GM12878 (cell line): ENCODE measurements around the gene SAMD4A. TPM values are rescaled to one million over a fixed set of nuclear protein-coding genes. Genes with fewer than 3 reads are reported as not detected.

ENCODE experiments used
- ATAC-seq: fragments of 200-7000 bp; cut with Tn5 transposase; 3 replicates; pipeline ENCODE4 v1.9.1; 2020; ENCODE audit warnings: mild to moderate bottlenecking, moderate library complexity
- BruUV-seq: library from RNA; stranded (reverse); fragments of 400-500 nt; replicated peaks from 2 replicates; lab custom pipeline; 2021; lab: Mats Ljungman, UMichigan
- CTCF ChIA-PET: fragments of 300-600 bp; sonication (Branson Sonifier 250); formaldehyde crosslinking; extraction: SDS; loops from one replicate; lab custom pipeline; 2021; ENCODE audit warnings: inconsistent platforms; lab: Yijun Ruan, JAX
- POLR2A ChIA-PET: fragments of 350-600 bp; formaldehyde crosslinking; extraction: SDS; loops from one replicate; lab custom pipeline; 2021; ENCODE audit warnings: inconsistent platforms; lab: Charles Lee
- RAD21 ChIA-PET: fragments of 300-600 bp; sonication (Branson Sonifier 250); formaldehyde crosslinking; loops from one replicate; lab custom pipeline; 2023; ENCODE audit warnings: antibody characterized with exemption; ENCODE audit not compliant: unreplicated experiment; lab: Charles Lee
- SMC1A ChIA-PET: fragments of 300-600 bp; sonication (Branson Sonifier 250); formaldehyde crosslinking; loops from one replicate; lab custom pipeline; 2023; ENCODE audit not compliant: unreplicated experiment, uncharacterized antibody; lab: Charles Lee
- DNase-seq: peaks from one replicate; pipeline ENCODE4 v3.0.0-alpha.2; 2011; ENCODE audit warnings: low read depth, low spot score
- FAIRE-seq: peaks from 3 replicates; lab custom pipeline; 2011; peaks lifted over from hg19 to GRCh38; lab: Jason Lieb, UNC
- H2AFZ ChIP-seq: 2 replicates; pipeline ENCODE4 v1.6.0; 2011; ENCODE audit warnings: low read depth, low read length, control low read depth; ENCODE audit not compliant: control insufficient read depth
- H3K27ac ChIP-seq: 2 replicates; pipeline ENCODE4 v1.5.1; 2011; ENCODE audit warnings: control low read depth; ENCODE audit not compliant: control insufficient read depth, insufficient read depth
- H3K27me3 ChIP-seq, 2 experiments: replicated peaks in 1 of 2; 2 replicates each; pipeline versions ENCODE4 v1.6.0 to v1.6.1; 2011; ENCODE audit warnings: low read length in 1 of 2; ENCODE audit not compliant: control insufficient read depth in 2 of 2, insufficient read depth in 2 of 2
- H3K36me3 ChIP-seq, 2 experiments: 2 replicates each; pipeline ENCODE4 v1.5.1; 2011; ENCODE audit warnings: low read length in 1 of 2; ENCODE audit not compliant: control insufficient read depth in 2 of 2, insufficient read depth in 2 of 2
- H3K4me1 ChIP-seq: 2 replicates; pipeline ENCODE4 v1.6.1; 2011; ENCODE audit warnings: mild to moderate bottlenecking, low read length, moderate library complexity, mixed read lengths; ENCODE audit not compliant: control insufficient read depth, insufficient read depth
- H3K4me2 ChIP-seq: 2 replicates; pipeline ENCODE4 v1.6.0; 2011; ENCODE audit warnings: control low read depth; ENCODE audit not compliant: control insufficient read depth, insufficient read depth
- H3K4me3 ChIP-seq: fragments of 200-600 bp; sonication (generic); 2 replicates; pipeline ENCODE4 v1.5.1; 2016
- H3K79me2 ChIP-seq: 2 replicates; pipeline ENCODE4 v1.6.0; 2011; ENCODE audit warnings: low read length; ENCODE audit not compliant: control insufficient read depth, insufficient read depth
- H3K9ac ChIP-seq: 2 replicates; pipeline ENCODE4 v1.8.0; 2011; ENCODE audit warnings: low read length, control low read depth, mixed read lengths; ENCODE audit not compliant: control insufficient read depth, insufficient read depth
- H3K9me3 ChIP-seq: replicated peaks from 3 replicates; pipeline ENCODE4 v1.5.1; 2011; ENCODE audit warnings: mild to moderate bottlenecking, low read length; ENCODE audit not compliant: control insufficient read depth, insufficient read depth
- H4K20me1 ChIP-seq: 2 replicates; pipeline ENCODE4 v1.6.0; 2011; ENCODE audit not compliant: control insufficient read depth, insufficient read depth
- MYC ChIP-seq: IDR thresholded peaks from 2 replicates; pipeline ENCODE4 v1.6.1; 2011; ENCODE audit warnings: mild to moderate bottlenecking, low read length, moderate library complexity, inconsistent platforms; ENCODE audit not compliant: insufficient read depth, insufficient replicate concordance, insufficient read length, severe bottlenecking
- NKRF ChIP-seq: fragments of 450-650 bp; conservative IDR thresholded peaks from 2 replicates; pipeline ENCODE4 v1.6.1; 2017; ENCODE audit warnings: mild to moderate bottlenecking, moderate library complexity
- RAD51 ChIP-seq: fragments of 450-650 bp; IDR thresholded peaks from 2 replicates; pipeline ENCODE4 v1.6.1; 2016; ENCODE audit warnings: moderate library complexity, mild to moderate bottlenecking, inconsistent platforms
- RELA ChIP-seq: fragments of 450-650 bp; IDR thresholded peaks from 2 replicates; pipeline ENCODE4 v1.8.0; 2014; ENCODE audit warnings: borderline replicate concordance; ENCODE audit not compliant: partially characterized antibody
- REST ChIP-seq: IDR thresholded peaks from 2 replicates; pipeline ENCODE4 v1.6.1; 2012; ENCODE audit warnings: mild to moderate bottlenecking, low read depth, low read length
- TARDBP ChIP-seq: IDR thresholded peaks from 2 replicates; pipeline ENCODE4 v1.6.1; 2016; ENCODE audit warnings: borderline replicate concordance
- ZZZ3 ChIP-seq: IDR thresholded peaks from 2 replicates; pipeline ENCODE4 v1.6.1; 2011; ENCODE audit warnings: low read depth; ENCODE audit not compliant: control insufficient read depth, insufficient read length
- WGBS: methylation state at CpG from one replicate; pipeline ENCODE4 v1.1.6; 2016; ENCODE audit warnings: low lambda C conversion rate; ENCODE audit not compliant: insufficient replicate concordance, insufficient coverage; ENCODE audit errors: missing lambda C conversion rate; 5-methylcytosine and 5-hydroxymethylcytosine counted together
- in situ Hi-C: fragments of 300-500 bp; cut with MboI; formaldehyde crosslinking; loops from 9 replicates; pipeline ENCODE4 v1.14.3; 2018; ENCODE audit warnings: mixed read lengths
- intact Hi-C: fragments of 100-400 bp; cut with micrococcal nuclease; formaldehyde crosslinking; loops from one replicate; pipeline ENCODE4 v1.14.2; 2022; ENCODE audit not compliant: unreplicated experiment
- polyA plus RNA-seq, 11 experiments: library from polyadenylated mRNA; depleted of rRNA in 4 of 11; unstranded in 6 of 11; stranded (reverse) in 5 of 11; fragments of >200 nt; fragmentation: Nextera tagmentation in 4 of 11; fragmentation: Illumina TruSeq in 1 of 11; extraction: Ambion mirVana in 4 of 11; extraction: Trizol in 1 of 11; gene quantifications; 1 replicate in 1 of 11; 2 replicates in 10 of 11; pipeline versions ENCODE4 v1.2.1 to v1.2.3, GENCODE V29; 2011 to 2016; ENCODE audit warnings: inconsistent platforms in 2 of 11, missing spikeins in 2 of 11, low read depth in 1 of 11
- total RNA-seq, 4 experiments: library from RNA; depleted of rRNA in 3 of 4; stranded (reverse); fragments of >200 nt in 3 of 4; fragmentation: Illumina TruSeq in 1 of 4; extraction: Trizol in 1 of 4; gene quantifications; 2 replicates each; pipeline versions ENCODE4 v1.2.1 to v1.2.3, GENCODE V29; 2013 to 2021

SAMD4A gene
- total and polyA plus RNA-seq, 10 of the 15 experiments (the other 5 are each of a cell fraction or from before 2014, with no cell fraction given): 0.05 to 0.56 (median 0.31) TPM

GRCh38 chr14:54649056-54649455, 82.1 kb downstream of the SAMD4A start:
- CTCF ChIA-PET: interaction anchor here (1.0 kb wide), 1 partner anchor 46 kb away, joined by 3 read pairs; no protein-coding TSS in a partner anchor
- intact Hi-C loops (no loop called here), in situ Hi-C loops (no loop called here)
- Histone ChIP-seq H3K4me2 (no peak overlapping the region), H3K4me1 (no peaks in the 10 kb centered on the region), H3K27me3 (peaks cover 0 to 11% of the 10 kb centered on the region in 2 experiments; a peak in 1 of 4 replicates), H3K9me3 (no peaks in the 10 kb centered on the region), H3K4me3 (no peak overlapping the region), H3K79me2 (no peaks in the 10 kb centered on the region), H2AFZ (no peak overlapping the region), H3K27ac (no peak overlapping the region), H3K9ac (no peak overlapping the region), H4K20me1 (no peaks in the 10 kb centered on the region), H3K36me3 (no peaks in the 10 kb centered on the region)
- FAIRE-seq (no peak), DNase-seq (no peak), ATAC-seq (no peak)
- TF ChIP-seq REST: no peak
- no peak for TF ChIP-seq NKRF
- no peak for TF ChIP-seq RELA
- TF ChIP-seq RAD51: no peak
- TF ChIP-seq MYC: no peak
- no peak for TF ChIP-seq ZZZ3
- no peak for TF ChIP-seq TARDBP
- POLR2A ChIA-PET: no interaction called here
- no TSS peak for BruUV-seq
- SMC1A ChIA-PET: interaction anchor here (1.9 to 2.3 kb wide), 2 partner anchors 85 to 125 kb away, joined by 5 to 6 read pairs; no protein-coding TSS in a partner anchor
- RAD21 ChIA-PET: interaction anchor here (0.8 to 1.7 kb wide), 2 partner anchors 83 to 125 kb away, joined by 3 to 4 read pairs; no protein-coding TSS in a partner anchor
- WGBS: 95% methylated on average over 6 of the region's 6 CpGs
